Stimulated activated CD4-positive, alpha-beta T cell treated with anti-CD3 and anti-CD28 coated beads, Interleukin-4, amount 100 ng/mL, for 1 hour (primary cell): ENCODE results near the gene MYOM3.
"Not testable (repeated sequence)": the region's sequence is repeated elsewhere in the genome, so short reads cannot be mapped to it uniquely, and the experiment has no call there.

Experiments used
- DNase-seq: peaks from one replicate; pipeline ENCODE4 v3.0.0-alpha.2; 2020

The MYOM3 gene

GRCh38 chr1:24022581-24023361 lies 89.2 kb downstream of the MYOM3 start:
- DNase-seq = no peak

- no peak for DNase-seq
Measured at GRCh38 chr1:24021403-24022266, 90.3 kb downstream of the MYOM3 start.

GRCh38 chr1:24020470-24020869 lies 91.5 kb downstream of the MYOM3 start:
- no peak for DNase-seq

- no peak for DNase-seq
Measured at GRCh38 chr1:24020025-24020424, 91.9 kb downstream of the MYOM3 start.

GRCh38 chr1:24018611-24019580 lies 93.0 kb downstream of the MYOM3 start:
- DNase-seq = no peak

- DNase-seq = no peak
Measured at GRCh38 chr1:24015221-24016210, 96.4 kb downstream of the MYOM3 start.

- DNase-seq = not testable (repeated sequence)
Measured at GRCh38 chr1:24012878-24013277, 99.1 kb downstream of the MYOM3 start.

GRCh38 chr1:24010650-24011049 lies 101.3 kb downstream of the MYOM3 start:
- no peak for DNase-seq

GRCh38 chr1:24009406-24009805 lies 102.5 kb downstream of the MYOM3 start:
- no peak for DNase-seq

GRCh38 chr1:24008574-24009184 lies 103.3 kb downstream of the MYOM3 start:
- DNase-seq = not testable (repeated sequence)

GRCh38 chr1:24007079-24007478 lies 104.9 kb downstream of the MYOM3 start:
- no peak for DNase-seq
